Fibroblast of lung (primary cell): Measurements from ENCODE around the gene NLGN4X. TPM values are rescaled to one million over a fixed set of nuclear protein-coding genes. Genes with fewer than 3 reads are reported as not detected.
A peak's percentile ranks its signal among the peaks of the same experiment; 100 is the strongest.
"Not testable (repeated sequence)": the region's sequence is repeated elsewhere in the genome, so short reads cannot be mapped to it uniquely, and the experiment has no call there.

ENCODE experiments used
- DNase-seq, 2 donors: peaks; one replicate each; pipeline versions ENCODE4 v3.0.0 to v3.0.0-alpha.2; 2010; ENCODE audit warnings: low read depth in 2 of 2
- H2AFZ ChIP-seq: 2 replicates; pipeline ENCODE4 v1.5.1; 2012; ENCODE audit warnings: low read length, control low read depth, inconsistent platforms
- H3K27ac ChIP-seq: 2 replicates; pipeline ENCODE4 v1.5.1; 2011; ENCODE audit warnings: low read length, control low read depth; ENCODE audit not compliant: insufficient read depth
- H3K27me3 ChIP-seq: 2 replicates; pipeline ENCODE4 v1.5.1; 2011; ENCODE audit warnings: mild to moderate bottlenecking, low read length; ENCODE audit not compliant: control insufficient read depth, insufficient read depth
- H3K36me3 ChIP-seq: 2 replicates; pipeline ENCODE4 v1.5.1; 2011; ENCODE audit warnings: low read length; ENCODE audit not compliant: control insufficient read depth, insufficient read depth
- H3K4me1 ChIP-seq: 2 replicates; pipeline ENCODE4 v1.5.1; 2011; ENCODE audit warnings: low read length; ENCODE audit not compliant: control insufficient read depth, insufficient read depth; ENCODE audit errors: extremely low read depth
- H3K4me2 ChIP-seq: 2 replicates; pipeline ENCODE4 v1.5.1; 2011; ENCODE audit warnings: low read length, control low read depth; ENCODE audit not compliant: insufficient read depth; ENCODE audit errors: extremely low read depth
- H3K4me3 ChIP-seq, 4 experiments: fragments of 200-600 bp in 1 of 4; sonication (generic) in 1 of 4; replicated peaks in 1 of 4; 2 replicates each; pipeline ENCODE4 v1.5.1; 2011 to 2016; ENCODE audit warnings: low read length in 4 of 4, low read depth in 3 of 4, mild to moderate bottlenecking in 3 of 4, control low read depth in 2 of 4, inconsistent platforms in 1 of 4, mixed read lengths in 1 of 4; ENCODE audit not compliant: insufficient read depth in 1 of 4; ENCODE audit errors: control extremely low read depth in 1 of 4
- H3K79me2 ChIP-seq: 2 replicates; pipeline ENCODE4 v1.5.1; 2012; ENCODE audit warnings: mild to moderate bottlenecking, low read length, inconsistent platforms; ENCODE audit not compliant: control insufficient read depth, insufficient read depth
- H3K9ac ChIP-seq: 2 replicates; pipeline ENCODE4 v1.5.1; 2011; ENCODE audit warnings: mild to moderate bottlenecking, low read length, control low read depth; ENCODE audit not compliant: insufficient read depth
- H3K9me3 ChIP-seq: 2 replicates; pipeline ENCODE4 v1.5.1; 2012; ENCODE audit warnings: low read depth, low read length; ENCODE audit not compliant: control insufficient read depth, insufficient read depth
- H4K20me1 ChIP-seq: 2 replicates; pipeline ENCODE4 v1.5.1; 2011; ENCODE audit warnings: low read length; ENCODE audit not compliant: control insufficient read depth, insufficient read depth; ENCODE audit errors: extremely low read depth
- EZH2 ChIP-seq: IDR thresholded peaks from 2 replicates; pipeline ENCODE4 v1.5.1; 2012; ENCODE audit warnings: low read length, control low read depth, mild to moderate bottlenecking; ENCODE audit errors: missing control alignments
- polyA plus RNA-seq, 2 donors: library from polyadenylated mRNA; depleted of rRNA in 1 of 2; stranded (reverse) in 1 of 2; unstranded in 1 of 2; fragments of >200 nt; gene quantifications; 2 replicates each; pipeline ENCODE4 v1.2.1, GENCODE V29; 2011 to 2012; ENCODE audit warnings: missing spikeins in 1 of 2
- total RNA-seq: library from RNA; depleted of rRNA; stranded (reverse); fragments of >200 nt; gene quantifications from 2 replicates; pipeline ENCODE4 v1.2.1, GENCODE V29; 2014
- TF ChIP-seq, protein P1 (sequence below), 2 donors: IDR thresholded peaks in 1 of 2; conservative IDR thresholded peaks in 1 of 2; 1 replicate in 1 of 2; 2 replicates in 1 of 2; pipeline ENCODE4 v1.5.1; 2011 to 2012; ENCODE audit warnings: low read length in 2 of 2, control low read depth in 1 of 2, inconsistent platforms in 1 of 2, low read depth in 1 of 2, mild to moderate bottlenecking in 1 of 2

NLGN4X gene
- total and polyA plus RNA-seq, 2 donors (not counting 1 experiment from before 2014, with no cell fraction given), result 0.16 TPM; not detected in 1

DNA sequence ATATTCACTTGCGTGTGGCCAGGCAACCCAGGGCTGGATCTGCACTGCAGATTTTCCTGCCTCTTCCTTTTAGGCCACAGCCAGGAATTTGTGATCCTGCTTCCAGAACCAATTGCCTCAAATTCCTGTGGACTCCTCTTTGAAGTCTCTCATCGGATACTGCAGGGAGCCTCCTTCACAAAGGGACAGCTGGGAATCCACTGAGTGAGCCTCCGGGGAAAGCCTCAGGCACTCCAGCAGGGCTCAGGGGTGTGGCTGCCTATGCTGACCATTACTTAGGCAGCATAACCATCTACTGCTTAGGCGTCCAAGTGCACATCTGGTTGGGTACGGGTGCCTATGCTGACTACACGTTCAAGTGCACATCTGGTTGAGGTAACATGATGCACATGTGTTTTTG, 321.5 kb downstream of the NLGN4X start:
- H3K4me3 ChIP-seq, result no peak overlapping the region
- H3K27ac ChIP-seq, result no peak overlapping the region
- no peaks in the 10 kb centered on the region for H4K20me1 ChIP-seq
- TF ChIP-seq EZH2, result no peak
- TF ChIP-seq, protein P1, sequence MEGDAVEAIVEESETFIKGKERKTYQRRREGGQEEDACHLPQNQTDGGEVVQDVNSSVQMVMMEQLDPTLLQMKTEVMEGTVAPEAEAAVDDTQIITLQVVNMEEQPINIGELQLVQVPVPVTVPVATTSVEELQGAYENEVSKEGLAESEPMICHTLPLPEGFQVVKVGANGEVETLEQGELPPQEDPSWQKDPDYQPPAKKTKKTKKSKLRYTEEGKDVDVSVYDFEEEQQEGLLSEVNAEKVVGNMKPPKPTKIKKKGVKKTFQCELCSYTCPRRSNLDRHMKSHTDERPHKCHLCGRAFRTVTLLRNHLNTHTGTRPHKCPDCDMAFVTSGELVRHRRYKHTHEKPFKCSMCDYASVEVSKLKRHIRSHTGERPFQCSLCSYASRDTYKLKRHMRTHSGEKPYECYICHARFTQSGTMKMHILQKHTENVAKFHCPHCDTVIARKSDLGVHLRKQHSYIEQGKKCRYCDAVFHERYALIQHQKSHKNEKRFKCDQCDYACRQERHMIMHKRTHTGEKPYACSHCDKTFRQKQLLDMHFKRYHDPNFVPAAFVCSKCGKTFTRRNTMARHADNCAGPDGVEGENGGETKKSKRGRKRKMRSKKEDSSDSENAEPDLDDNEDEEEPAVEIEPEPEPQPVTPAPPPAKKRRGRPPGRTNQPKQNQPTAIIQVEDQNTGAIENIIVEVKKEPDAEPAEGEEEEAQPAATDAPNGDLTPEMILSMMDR (conservative IDR thresholded peaks at IDR 0.05 in 1 of 2, IDR thresholded peaks at IDR 0.05 in 1 of 2; ENCODE audit: low read depth in 1 of 2, low read length in 2 of 2), result no peak
- H3K9ac ChIP-seq, result no peak overlapping the region
- H3K27me3 ChIP-seq, result no peaks in the 10 kb centered on the region
- H3K4me2 ChIP-seq, result no peak overlapping the region
- H3K79me2 ChIP-seq, result no peaks in the 10 kb centered on the region
- no peak overlapping the region for H2AFZ ChIP-seq
- no peaks in the 10 kb centered on the region for H3K9me3 ChIP-seq
- no peak for DNase-seq
- no peaks in the 10 kb centered on the region for H3K4me1 ChIP-seq
- no peaks in the 10 kb centered on the region for H3K36me3 ChIP-seq

GRCh38 chrX:5903586-5904190, 325.0 kb downstream of the NLGN4X start:
- DNase-seq, H3K9me3 ChIP-seq, H3K4me2 ChIP-seq, H3K4me1 ChIP-seq, H3K79me2 ChIP-seq, H3K27ac ChIP-seq, H3K9ac ChIP-seq, H2AFZ ChIP-seq, H4K20me1 ChIP-seq, H3K36me3 ChIP-seq, H3K27me3 ChIP-seq, H3K4me3 ChIP-seq: not testable (repeated sequence)

- Histone ChIP-seq H4K20me1 (no peaks in the 10 kb centered on the region), H3K4me1 (no peaks in the 10 kb centered on the region), H3K27ac (no peak overlapping the region), H3K27me3 (no peaks in the 10 kb centered on the region), H3K4me2 (no peak overlapping the region), H2AFZ (no peak overlapping the region), H3K9me3 (no peaks in the 10 kb centered on the region), H3K36me3 (no peaks in the 10 kb centered on the region), H3K9ac (no peak overlapping the region), H3K4me3 (no peak overlapping the region), H3K79me2 (no peaks in the 10 kb centered on the region)
- DNase-seq, result peak in 1 of 2 donors; percentile 15
- TF ChIP-seq, protein P1 (conservative IDR thresholded peaks at IDR 0.05 in 1 of 2, IDR thresholded peaks at IDR 0.05 in 1 of 2; ENCODE audit: low read depth in 1 of 2, low read length in 2 of 2), result no peak
- no peak for TF ChIP-seq EZH2
Observed at GRCh38 chrX:5898463-5898862, 330.2 kb downstream of the NLGN4X start.
